PFSK-1 (cell line): ENCODE data around the gene PLA2G4E.

ENCODE experiments used
- FOXP2 ChIP-seq: optimal IDR thresholded peaks from 2 replicates; pipeline ENCODE3; 2011; ENCODE audit warnings: borderline replicate concordance, control low read depth, inconsistent platforms; ENCODE audit not compliant: insufficient read depth; ENCODE audit errors: extremely low read length, extremely low read depth
- POLR2AphosphoS5 ChIP-seq: IDR thresholded peaks from 2 replicates; pipeline ENCODE4 v1.6.1; 2012; ENCODE audit warnings: low read depth, mild to moderate bottlenecking, control low read depth, low read length, moderate library complexity
- REST ChIP-seq, 2 experiments: IDR thresholded peaks; 2 replicates each; pipeline versions ENCODE4 v1.6.1 to v1.8.0; 2011 to 2012; ENCODE audit warnings: low read depth in 2 of 2, low read length in 2 of 2, control low read depth in 1 of 2, inconsistent platforms in 1 of 2, mild to moderate bottlenecking in 1 of 2, moderate library complexity in 1 of 2; ENCODE audit not compliant: insufficient read depth in 1 of 2
- SIN3A ChIP-seq: IDR thresholded peaks from 2 replicates; pipeline ENCODE4 v1.6.1; 2012; ENCODE audit warnings: mild to moderate bottlenecking, low read length, moderate library complexity, borderline replicate concordance; ENCODE audit not compliant: insufficient read depth
- TAF1 ChIP-seq: IDR thresholded peaks from 2 replicates; pipeline ENCODE4 v1.6.1; 2012; ENCODE audit warnings: low read length, control low read depth, borderline replicate concordance; ENCODE audit not compliant: insufficient read depth

Gene PLA2G4E

GRCh38 chr15:41968701-41969100, 52.1 kb downstream of the PLA2G4E start:
- no peak for TF ChIP-seq FOXP2

GRCh38 chr15:41967506-41968206, 53.2 kb downstream of the PLA2G4E start:
- TF ChIP-seq SIN3A (no peak), REST (IDR thresholded peaks at IDR 0.05; ENCODE audit: insufficient read depth in 1 of 2, low read depth in 2 of 2, low read length in 2 of 2) (no peak), POLR2AphosphoS5 (no peak), TAF1 (no peak), FOXP2 (no peak)

- no peak for TF ChIP-seq POLR2AphosphoS5
- no peak for TF ChIP-seq TAF1
- TF ChIP-seq REST (IDR thresholded peaks at IDR 0.05; ENCODE audit: insufficient read depth in 1 of 2, low read depth in 2 of 2, low read length in 2 of 2): no peak
- TF ChIP-seq SIN3A: no peak
- TF ChIP-seq FOXP2: no peak
Measured at GRCh38 chr15:41966920-41967465, 53.8 kb downstream of the PLA2G4E start.

- TF ChIP-seq FOXP2 (no peak), TAF1 (no peak), REST (IDR thresholded peaks at IDR 0.05; ENCODE audit: insufficient read depth in 1 of 2, low read depth in 2 of 2, low read length in 2 of 2) (no peak), POLR2AphosphoS5 (no peak), SIN3A (no peak)
Measured at GRCh38 chr15:41966414-41966812, 54.4 kb downstream of the PLA2G4E start.

GRCh38 chr15:41965441-41966413, 55.1 kb downstream of the PLA2G4E start:
- TF ChIP-seq FOXP2 (no peak), POLR2AphosphoS5 (no peak), TAF1 (no peak), REST (IDR thresholded peaks at IDR 0.05; ENCODE audit: insufficient read depth in 1 of 2, low read depth in 2 of 2, low read length in 2 of 2) (no peak), SIN3A (no peak)
